Hippocampal formation (tissue), 2 donors: Measurements from ENCODE around the gene JAM2.
"Not testable (repeated sequence)": the region's sequence is repeated elsewhere in the genome, so short reads cannot be mapped to it uniquely, and the experiment has no call there.

ENCODE experiments used
- DNase-seq, 2 donors: peaks; one replicate each; lab custom pipeline; 2025; lab: John Stamatoyannopoulos, UW

Gene JAM2

GRCh38 chr21:25646474-25646873, 7.4 kb downstream of the JAM2 start:
- no peak for DNase-seq

GRCh38 chr21:25647647-25648046, 8.6 kb downstream of the JAM2 start:
- DNase-seq, result no peak

DNA sequence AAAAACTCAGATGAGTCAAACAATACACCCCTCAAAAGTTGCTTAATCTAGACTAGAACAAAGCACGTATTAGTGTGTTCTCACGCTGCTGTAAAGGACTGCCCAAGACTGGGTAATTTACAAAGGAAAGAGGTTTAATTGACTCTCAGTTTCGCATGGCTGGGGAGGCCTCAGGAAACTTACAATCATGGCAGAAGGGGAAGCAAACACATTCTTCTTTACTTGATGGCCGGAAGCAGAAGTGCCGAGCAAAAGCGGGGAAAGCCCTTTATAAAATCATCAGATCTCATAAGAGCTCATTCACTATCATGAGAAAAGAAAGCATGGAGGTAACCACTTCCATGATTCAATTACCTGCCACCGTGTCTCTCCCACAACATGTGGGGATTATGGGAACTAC, 10.1 kb downstream of the JAM2 start:
- no peak for DNase-seq

GRCh38 chr21:25656412-25656811, 17.4 kb downstream of the JAM2 start:
- DNase-seq, result no peak

GRCh38 chr21:25657140-25657539, 18.1 kb downstream of the JAM2 start:
- DNase-seq, result no peak

DNA sequence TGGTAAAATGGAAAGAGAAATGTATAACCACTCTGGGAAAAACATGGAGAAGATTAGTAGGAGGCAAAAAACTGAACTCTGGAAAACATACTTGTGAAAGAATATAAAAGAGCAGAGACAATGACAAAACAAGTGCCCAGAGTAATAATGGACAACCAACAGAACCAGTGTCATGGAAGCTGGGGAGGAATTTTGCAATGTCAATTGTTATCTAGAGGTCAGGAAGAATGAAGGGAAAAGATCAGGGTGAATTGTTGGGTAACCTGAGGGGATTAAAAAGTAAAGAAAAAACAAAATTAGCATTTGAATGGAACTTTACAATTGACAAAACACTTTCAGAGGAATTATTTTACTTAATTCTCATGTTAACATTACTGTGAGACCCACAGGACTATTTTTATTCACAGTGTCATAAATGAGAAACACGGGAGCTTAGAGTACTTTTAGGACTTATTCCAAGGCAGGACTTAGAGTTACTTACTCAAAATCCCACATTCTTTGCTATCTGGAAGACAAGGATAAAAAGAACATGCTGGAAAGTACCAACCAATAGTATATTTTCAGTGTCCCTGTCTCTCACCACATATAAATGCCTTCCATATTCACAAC, 19.5 kb downstream of the JAM2 start:
- no peak for DNase-seq

GRCh38 chr21:25660233-25660632, 21.2 kb downstream of the JAM2 start:
- no peak for DNase-seq

DNA sequence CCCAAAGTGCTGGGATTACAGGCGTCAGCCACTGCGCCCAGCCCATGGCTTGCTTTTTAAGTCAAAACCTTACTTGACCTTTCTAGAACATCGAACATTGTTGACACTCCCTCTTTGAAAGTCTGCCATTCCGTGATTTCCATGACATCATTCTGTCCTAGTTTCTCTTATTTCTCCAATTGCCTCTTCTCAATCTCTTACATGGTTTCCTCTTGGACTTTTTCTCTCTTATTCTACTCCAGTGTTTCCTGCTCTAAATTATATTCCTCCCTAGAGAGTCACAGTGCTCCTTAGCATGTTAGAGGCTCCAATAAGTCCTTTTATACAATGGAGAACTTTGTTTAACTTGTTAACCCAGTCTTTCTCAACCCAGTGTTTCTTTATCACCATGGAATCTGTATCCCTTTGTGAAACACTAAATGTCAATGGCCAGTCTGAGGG, 25.5 kb downstream of the JAM2 start:
- DNase-seq, result no peak

DNA sequence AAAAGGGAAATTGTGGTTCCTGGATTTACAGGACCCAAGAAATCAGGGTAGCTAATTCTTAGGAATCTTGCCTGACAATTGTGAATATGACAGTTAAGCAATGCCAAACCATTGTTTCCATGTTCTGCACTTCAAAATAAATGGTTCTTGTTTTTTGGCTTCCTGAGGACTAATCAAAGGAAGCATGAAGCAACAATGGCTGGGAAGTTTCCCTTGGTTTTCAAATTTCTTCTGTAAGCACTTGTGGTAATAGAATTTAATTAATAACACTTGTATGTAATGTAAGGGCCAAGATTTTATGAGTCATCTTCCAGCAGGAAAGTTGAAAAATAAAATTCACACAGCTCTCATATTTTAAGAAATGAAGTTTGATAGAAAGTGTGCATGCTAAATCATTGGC, 31.7 kb downstream of the JAM2 start:
- no peak for DNase-seq

DNA sequence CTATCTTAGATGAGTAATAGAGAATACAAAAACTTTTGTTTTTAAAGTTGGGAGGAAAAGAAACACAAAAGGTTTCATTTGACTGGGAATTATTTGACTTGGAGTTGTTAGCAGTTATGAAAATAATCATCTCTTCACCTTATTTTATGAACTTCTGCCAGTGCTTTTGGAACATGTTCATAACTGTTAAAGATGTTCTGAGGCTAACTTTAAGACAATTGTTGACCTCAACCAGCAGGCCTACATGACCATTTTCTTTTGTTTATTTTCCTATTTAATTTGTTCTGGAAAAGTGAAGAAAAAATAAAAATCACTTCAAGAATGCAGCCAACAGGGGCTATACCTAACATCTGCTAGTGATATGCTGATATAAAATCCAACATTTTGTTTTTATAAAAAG, 37.4 kb downstream of the JAM2 start:
- no peak for DNase-seq

GRCh38 chr21:25682382-25682781, 43.3 kb downstream of the JAM2 start:
- DNase-seq, result no peak

DNA sequence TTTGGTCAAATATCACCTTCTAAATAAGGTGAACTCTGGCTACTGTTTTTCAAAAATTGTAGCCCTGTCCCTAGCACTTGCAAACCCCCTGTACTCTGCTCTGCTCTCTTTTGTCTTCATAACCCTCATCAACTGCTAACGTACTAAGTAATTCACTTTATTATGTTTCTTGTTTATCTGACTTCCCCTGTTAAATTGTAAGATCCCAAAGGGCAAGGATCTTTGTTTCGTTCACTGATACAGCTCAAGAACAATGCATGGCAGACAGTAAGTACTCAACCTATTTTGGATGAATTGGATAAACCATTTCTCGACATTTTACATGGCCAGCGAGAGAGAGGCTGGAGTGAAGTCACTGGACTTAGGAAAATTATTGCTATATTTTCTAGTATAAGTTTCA, 48.7 kb downstream of the JAM2 start:
- no peak for DNase-seq

- no peak for DNase-seq
Measured at GRCh38 chr21:25688275-25689155, 49.5 kb downstream of the JAM2 start.

GRCh38 chr21:25689226-25689625, 50.2 kb downstream of the JAM2 start:
- no peak for DNase-seq

DNA sequence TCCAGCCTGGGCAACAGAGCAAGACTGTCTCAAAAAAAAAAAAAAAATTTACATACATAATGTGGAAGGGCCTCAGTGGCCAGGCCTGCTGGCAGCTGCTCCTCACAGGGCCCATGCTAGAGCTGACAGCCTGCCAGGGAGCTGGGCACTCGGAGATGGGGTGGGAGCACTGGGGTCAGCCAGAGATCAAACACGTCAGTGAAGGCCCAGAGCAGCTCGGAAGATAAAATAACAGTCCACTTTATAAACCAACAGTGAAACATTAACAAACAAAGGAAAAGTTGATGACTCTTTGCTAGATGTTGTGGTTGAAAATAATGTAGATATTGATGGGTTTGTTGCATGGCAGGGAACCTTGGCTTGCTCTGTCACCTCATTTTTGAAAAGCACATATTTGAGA, 52.9 kb downstream of the JAM2 start:
- DNase-seq, result no peak

DNA sequence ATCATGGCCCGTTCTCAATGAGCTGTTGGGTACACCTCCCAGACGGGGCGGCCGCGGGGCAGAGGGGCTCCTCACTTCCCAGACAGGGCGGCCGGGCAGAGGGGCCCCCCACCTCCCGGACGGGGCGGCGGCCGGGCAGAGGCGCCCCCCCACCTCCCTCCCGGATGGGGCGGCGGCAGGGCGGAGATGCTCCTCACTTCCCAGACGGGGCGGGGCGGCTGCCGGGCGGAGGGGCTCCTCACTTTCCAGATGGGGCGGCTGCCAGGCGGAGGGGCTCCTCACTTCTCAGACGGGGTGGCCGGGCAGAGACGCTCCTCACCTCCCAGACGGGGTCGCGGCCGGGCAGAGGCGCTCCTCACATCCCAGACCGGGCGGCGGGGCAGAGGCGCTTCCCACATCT, 56.4 kb downstream of the JAM2 start:
- not testable (repeated sequence) for DNase-seq

GRCh38 chr21:25700741-25701140, 61.7 kb downstream of the JAM2 start:
- no peak for DNase-seq

GRCh38 chr21:25701529-25701928, 62.5 kb downstream of the JAM2 start:
- DNase-seq, result no peak

DNA sequence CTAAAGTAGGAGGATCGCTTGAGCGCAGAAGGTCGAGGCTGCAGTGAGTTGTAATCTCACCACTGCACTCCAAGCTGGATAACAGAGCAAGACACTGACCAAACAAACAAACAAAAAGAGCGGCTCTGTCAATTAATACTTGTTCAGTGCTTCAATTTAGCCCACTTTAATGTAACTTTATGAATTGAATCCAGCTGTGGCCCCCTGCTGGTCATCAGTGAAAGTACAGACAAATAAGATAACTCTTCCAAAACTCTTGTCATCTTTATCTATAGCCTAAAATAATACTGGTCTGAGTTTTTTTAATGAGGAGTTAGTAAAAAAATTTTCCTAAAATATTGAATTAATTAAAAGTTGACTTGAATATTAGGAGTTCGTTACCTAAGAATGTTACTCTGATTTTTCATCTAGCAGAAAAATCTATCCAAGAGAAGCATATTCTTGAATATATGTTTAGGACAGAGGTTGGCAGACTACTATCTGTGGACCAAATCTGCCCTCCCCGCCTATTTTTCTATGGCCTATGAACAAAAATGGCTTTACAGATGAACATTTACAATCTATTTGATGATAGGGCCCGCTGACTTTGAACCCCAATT, 69.5 kb downstream of the JAM2 start:
- no peak for DNase-seq

GRCh38 chr21:25709684-25710265, 70.7 kb downstream of the JAM2 start:
- no peak for DNase-seq

DNA sequence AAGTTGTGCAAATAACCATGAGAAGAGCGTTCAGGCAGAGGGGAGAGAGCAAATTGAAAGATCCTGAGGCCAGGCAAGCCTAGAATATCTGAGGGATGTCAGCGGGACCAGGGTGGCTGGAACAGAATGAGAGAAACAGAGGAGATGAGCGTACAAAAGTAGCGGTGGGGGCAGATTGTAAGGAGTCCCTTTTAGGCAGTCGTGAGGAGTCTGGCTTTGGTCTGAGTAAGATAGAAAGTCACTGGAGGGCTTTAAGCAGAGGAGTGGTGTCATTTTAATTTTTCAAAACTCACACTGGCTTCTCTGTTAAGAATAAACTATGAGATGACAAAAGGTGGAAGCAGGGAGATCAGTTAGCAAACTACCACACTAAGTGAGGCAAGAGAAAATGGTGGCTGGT, 71.5 kb downstream of the JAM2 start:
- DNase-seq, result no peak

DNA sequence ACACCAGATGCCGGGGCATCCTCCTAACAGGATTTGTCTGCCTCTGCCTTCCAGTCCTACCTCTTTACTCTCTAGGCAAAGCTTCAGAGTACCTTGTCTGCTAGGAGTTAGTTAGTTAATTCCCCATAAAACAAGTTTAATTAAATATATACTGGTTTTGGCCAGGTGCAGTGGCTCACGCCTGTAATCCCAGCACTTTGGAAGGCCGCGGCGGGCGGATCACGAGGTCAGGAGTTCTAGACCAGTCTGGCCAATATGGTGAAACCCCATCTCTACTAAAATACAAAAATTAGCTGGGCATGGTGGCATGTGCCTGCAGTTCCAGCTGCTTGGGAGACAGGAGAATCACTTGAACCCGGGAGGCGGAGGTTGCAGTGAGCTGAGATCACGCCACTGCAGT, 75.0 kb downstream of the JAM2 start:
- DNase-seq, result not testable (repeated sequence)
